TTC549 (cell line): ENCODE data around the gene NFASC.

Experiments
- FAIRE-seq: peaks from 2 replicates; lab custom pipeline; 2012; peaks lifted over from hg19 to GRCh38; lab: Jason Lieb, UNC

Gene NFASC

GRCh38 chr1:205042911-205043806 is 172.5 kb downstream of the NFASC start, which contains the start of gene CNTN2:
CNTN2 (plus strand) TSS chr1:205043212; CDS start chr1:205053186, 9,974 bp downstream.
- no peak for FAIRE-seq

- FAIRE-seq = no peak
These were observed 173.2 kb downstream of the NFASC start for GRCh38 chr1:205043866-205044265.

- FAIRE-seq = no peak
These were observed 174.1 kb downstream of the NFASC start for GRCh38 chr1:205044741-205045140.

GRCh38 chr1:205045146-205045545 is 174.5 kb downstream of the NFASC start:
- no peak for FAIRE-seq

- FAIRE-seq = no peak
These were observed 176.2 kb downstream of the NFASC start for GRCh38 chr1:205046870-205047269.

GRCh38 chr1:205047764-205048231 is 177.1 kb downstream of the NFASC start:
- no peak for FAIRE-seq

- FAIRE-seq = no peak
These were observed 177.7 kb downstream of the NFASC start for GRCh38 chr1:205048382-205048781.

- FAIRE-seq = no peak
These were observed 178.8 kb downstream of the NFASC start for GRCh38 chr1:205049479-205049878.

- no peak for FAIRE-seq
These were observed 182.0 kb downstream of the NFASC start for GRCh38 chr1:205052690-205053089.

GRCh38 chr1:205053296-205053695 is 182.6 kb downstream of the NFASC start:
- no peak for FAIRE-seq

GRCh38 chr1:205054013-205054412 is 183.4 kb downstream of the NFASC start:
- FAIRE-seq = no peak

- no peak for FAIRE-seq
These were observed 185.5 kb downstream of the NFASC start for GRCh38 chr1:205056188-205056611.

- FAIRE-seq = no peak
These were observed 186.4 kb downstream of the NFASC start for GRCh38 chr1:205056956-205057568.

- no peak for FAIRE-seq
These were observed 187.3 kb downstream of the NFASC start for GRCh38 chr1:205057808-205058575.

GRCh38 chr1:205058853-205059252 is 188.2 kb downstream of the NFASC start:
- no peak for FAIRE-seq

- FAIRE-seq = no peak
These were observed 189.0 kb downstream of the NFASC start for GRCh38 chr1:205059660-205060059.

- FAIRE-seq = no peak
These were observed 190.1 kb downstream of the NFASC start for GRCh38 chr1:205060746-205061145.

- FAIRE-seq = no peak
These were observed 190.6 kb downstream of the NFASC start for GRCh38 chr1:205061227-205061626.

- peak; percentile 85 for FAIRE-seq
These were observed 191.0 kb downstream of the NFASC start for GRCh38 chr1:205061665-205062069.

GRCh38 chr1:205062319-205062718 is 191.7 kb downstream of the NFASC start:
- no peak for FAIRE-seq

- no peak for FAIRE-seq
These were observed 192.2 kb downstream of the NFASC start for GRCh38 chr1:205062895-205063294.

- FAIRE-seq = no peak
These were observed 193.6 kb downstream of the NFASC start for GRCh38 chr1:205064301-205064700.
